GM21360 (cell line): ENCODE results near the gene KIF6.

ENCODE experiments used
- ATAC-seq: cut with Tn5 transposase; IDR thresholded peaks from one replicate; pipeline ENCODE4 v1.9.1; 2021; ENCODE audit warnings: mild to moderate bottlenecking, moderate library complexity; ENCODE audit not compliant: unreplicated experiment

The KIF6 gene

GRCh38 chr6:39666706-39667489 lies 58.3 kb downstream of the KIF6 start:
- no peak for ATAC-seq

- no peak for ATAC-seq
Observed at GRCh38 chr6:39665861-39666260, 59.3 kb downstream of the KIF6 start.

GRCh38 chr6:39664173-39664572 lies 61.0 kb downstream of the KIF6 start:
- no peak for ATAC-seq

- ATAC-seq = no peak
Observed at GRCh38 chr6:39657355-39658135, 67.7 kb downstream of the KIF6 start.

GRCh38 chr6:39654121-39654520 lies 71.1 kb downstream of the KIF6 start:
- ATAC-seq = no peak

GRCh38 chr6:39653612-39654011 lies 71.6 kb downstream of the KIF6 start:
- no peak for ATAC-seq

GRCh38 chr6:39649996-39650395 lies 75.2 kb downstream of the KIF6 start:
- ATAC-seq = no peak

- no peak for ATAC-seq
Observed at GRCh38 chr6:39646751-39647420, 78.3 kb downstream of the KIF6 start.

GRCh38 chr6:39642270-39642669 lies 82.9 kb downstream of the KIF6 start:
- ATAC-seq = no peak

- ATAC-seq = no peak
Observed at GRCh38 chr6:39638126-39638822, 86.9 kb downstream of the KIF6 start.

- ATAC-seq = no peak
Observed at GRCh38 chr6:39634646-39635341, 90.4 kb downstream of the KIF6 start.

GRCh38 chr6:39625209-39625608 lies 100.0 kb downstream of the KIF6 start:
- ATAC-seq = no peak

GRCh38 chr6:39623750-39624149 lies 101.5 kb downstream of the KIF6 start:
- no peak for ATAC-seq

GRCh38 chr6:39617520-39617919 lies 107.7 kb downstream of the KIF6 start:
- ATAC-seq = no peak

- ATAC-seq = no peak
Observed at GRCh38 chr6:39617026-39617425, 108.2 kb downstream of the KIF6 start.

GRCh38 chr6:39615622-39616021 lies 109.6 kb downstream of the KIF6 start:
- no peak for ATAC-seq

GRCh38 chr6:39614393-39614950 lies 110.7 kb downstream of the KIF6 start:
- no peak for ATAC-seq

- no peak for ATAC-seq
Observed at GRCh38 chr6:39610221-39610620, 115.0 kb downstream of the KIF6 start.

- no peak for ATAC-seq
Observed at GRCh38 chr6:39608652-39609345, 116.4 kb downstream of the KIF6 start.
